Mesendoderm (in vitro differentiated cells): ENCODE data around the gene ACSM3.

Source experiments
- DNase-seq: peaks from one replicate; pipeline ENCODE4 v3.0.0; 2013
- H2AK5ac ChIP-seq: 2 replicates; pipeline ENCODE4 v1.6.1; 2013; ENCODE audit warnings: low read length, inconsistent platforms
- H2BK120ac ChIP-seq: 2 replicates; pipeline ENCODE4 v1.6.1; 2013; ENCODE audit warnings: low read depth, mild to moderate bottlenecking, low read length, moderate library complexity, mixed read lengths
- H2BK15ac ChIP-seq: replicated peaks from 2 replicates; pipeline ENCODE4 v1.6.1; 2013; ENCODE audit warnings: low read depth, mild to moderate bottlenecking, moderate library complexity
- H2BK5ac ChIP-seq: 2 replicates; pipeline ENCODE4 v1.6.1; 2013; ENCODE audit warnings: low read length, inconsistent platforms
- H3K18ac ChIP-seq: 2 replicates; pipeline ENCODE4 v1.6.1; 2013; ENCODE audit warnings: mild to moderate bottlenecking, low read length, mixed read lengths
- H3K23ac ChIP-seq: one replicate; pipeline ENCODE4 v1.6.1; 2013; ENCODE audit warnings: low read length
- H3K27ac ChIP-seq: 2 replicates; pipeline ENCODE4 v1.5.1; 2013; ENCODE audit warnings: low read depth, mild to moderate bottlenecking, inconsistent platforms, low read length, moderate library complexity
- H3K27me3 ChIP-seq: 2 replicates; pipeline ENCODE4 v1.6.1; 2013; ENCODE audit warnings: low read length, control low read depth, mild to moderate bottlenecking, inconsistent platforms; ENCODE audit not compliant: insufficient read depth, poor library complexity
- H3K36me3 ChIP-seq: 2 replicates; pipeline ENCODE4 v1.6.1; 2013; ENCODE audit warnings: low read length, inconsistent platforms; ENCODE audit not compliant: control insufficient read depth, insufficient read depth
- H3K4ac ChIP-seq: one replicate; pipeline ENCODE4 v1.6.1; 2013; ENCODE audit warnings: low read depth, mild to moderate bottlenecking, low read length, moderate library complexity
- H3K4me1 ChIP-seq: 2 replicates; pipeline ENCODE4 v1.6.1; 2013; ENCODE audit warnings: low read depth, low read length, inconsistent platforms; ENCODE audit not compliant: control insufficient read depth
- H3K4me2 ChIP-seq: 2 replicates; pipeline ENCODE4 v1.6.1; 2013; ENCODE audit warnings: low read length
- H3K4me3 ChIP-seq: 2 replicates; pipeline ENCODE4 v1.5.1; 2013; ENCODE audit warnings: mild to moderate bottlenecking, low read length
- H3K56ac ChIP-seq: one replicate; pipeline ENCODE4 v1.6.1; 2013; ENCODE audit warnings: low read length
- H3K79me1 ChIP-seq: 2 replicates; pipeline ENCODE4 v1.6.1; 2013; ENCODE audit warnings: low read length, inconsistent platforms
- H3K79me2 ChIP-seq: 2 replicates; pipeline ENCODE4 v1.6.1; 2013; ENCODE audit warnings: mild to moderate bottlenecking, low read length; ENCODE audit not compliant: control insufficient read depth, insufficient read depth
- H3K9ac ChIP-seq: 2 replicates; pipeline ENCODE4 v1.6.1; 2013; ENCODE audit warnings: low read length, inconsistent platforms
- H4K5ac ChIP-seq: one replicate; pipeline ENCODE4 v1.6.1; 2013; ENCODE audit warnings: low read length
- H4K8ac ChIP-seq: one replicate; pipeline ENCODE4 v1.6.1; 2013; ENCODE audit warnings: low read depth, mild to moderate bottlenecking, control low read depth, low read length, moderate library complexity
- WGBS: extraction: QIAGEN DNeasy Blood & Tissue Kit; methylation state at CpG from one replicate; pipeline ENCODE4 v1.1.7; 2013; ENCODE audit warnings: low lambda C conversion rate, missing lambda C conversion rate; ENCODE audit not compliant: insufficient coverage; ENCODE audit errors: extremely low coverage; 5-methylcytosine and 5-hydroxymethylcytosine counted together

The ACSM3 gene

DNA sequence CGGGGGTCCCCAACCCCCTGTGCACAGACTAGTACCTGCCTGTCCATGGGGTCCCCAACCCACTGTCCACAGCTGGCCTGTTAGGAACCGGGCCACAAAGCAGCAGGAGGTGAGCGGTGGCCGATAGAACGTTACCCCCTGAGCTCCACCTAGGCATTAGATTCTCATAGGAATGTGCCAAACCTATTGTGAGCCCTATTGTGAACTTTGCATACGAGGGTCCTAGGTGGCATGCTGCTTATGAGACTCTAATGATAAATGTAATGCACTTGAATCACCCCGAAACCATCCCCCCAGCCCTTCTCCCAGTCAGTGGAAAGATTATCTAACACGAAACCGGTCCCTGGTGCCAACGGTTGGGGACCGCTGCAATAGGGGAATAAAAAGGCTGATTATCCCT lies 44.0 kb downstream of the ACSM3 start:
- no peak overlapping the region for H3K4me3 ChIP-seq
- no peak overlapping the region for H3K4me2 ChIP-seq
- H4K5ac ChIP-seq: no peak overlapping the region
- H3K4ac ChIP-seq: no peak overlapping the region
- DNase-seq: no peak
- H2BK15ac ChIP-seq: no peak overlapping the region
- no peaks in the 10 kb centered on the region for H3K79me1 ChIP-seq
- no peak overlapping the region for H3K56ac ChIP-seq
- no peak overlapping the region for H3K23ac ChIP-seq
- H3K9ac ChIP-seq: no peak overlapping the region
- H3K4me1 ChIP-seq: no peaks in the 10 kb centered on the region
- no CpG with 5 or more reads among the region's 11 CpGs for WGBS
- H2BK120ac ChIP-seq: no peak overlapping the region
- no peaks in the 10 kb centered on the region for H3K36me3 ChIP-seq
- H2BK5ac ChIP-seq: no peak overlapping the region
- no peak overlapping the region for H2AK5ac ChIP-seq
- no peak overlapping the region for H3K18ac ChIP-seq
- no peaks in the 10 kb centered on the region for H3K27me3 ChIP-seq
- H4K8ac ChIP-seq: no peak overlapping the region
- no peak overlapping the region for H3K27ac ChIP-seq
- no peaks in the 10 kb centered on the region for H3K79me2 ChIP-seq

DNA sequence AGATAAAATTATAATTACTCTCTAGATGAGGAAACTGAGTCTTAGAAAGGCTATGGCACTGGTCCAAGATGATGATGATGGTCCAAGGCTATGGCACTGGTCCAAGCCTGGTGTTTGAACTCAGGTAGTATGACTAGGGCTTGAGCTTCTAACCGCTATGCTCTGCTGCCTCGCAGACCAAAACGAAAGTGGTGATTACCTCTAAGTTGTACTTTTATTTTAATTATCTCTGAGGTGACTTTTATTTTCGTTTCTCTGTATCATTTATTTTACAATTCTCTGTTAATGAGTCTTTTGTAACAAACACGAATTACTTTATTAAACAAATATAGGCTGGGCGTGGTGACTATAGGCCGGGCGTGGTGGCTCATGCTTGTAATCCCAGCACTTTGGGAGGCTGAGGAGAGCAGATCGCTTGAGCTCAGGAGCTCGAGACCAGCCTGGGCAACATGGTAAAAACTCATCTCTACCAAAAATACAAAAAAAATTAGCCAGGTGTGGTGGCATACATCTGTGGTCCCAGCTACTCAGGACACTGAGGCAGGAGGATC lies 48.1 kb downstream of the ACSM3 start:
- no peak for DNase-seq
- no peak overlapping the region for H3K18ac ChIP-seq
- H3K23ac ChIP-seq: no peak overlapping the region
- no peaks in the 10 kb centered on the region for H3K79me1 ChIP-seq
- no peak overlapping the region for H2AK5ac ChIP-seq
- no peaks in the 10 kb centered on the region for H3K79me2 ChIP-seq
- H3K4me1 ChIP-seq: no peaks in the 10 kb centered on the region
- H4K5ac ChIP-seq: no peak overlapping the region
- no peak overlapping the region for H4K8ac ChIP-seq
- H3K36me3 ChIP-seq: no peaks in the 10 kb centered on the region
- no peak overlapping the region for H3K56ac ChIP-seq
- H2BK5ac ChIP-seq: no peak overlapping the region
- no peak overlapping the region for H3K9ac ChIP-seq
- no peak overlapping the region for H2BK120ac ChIP-seq
- no peaks in the 10 kb centered on the region for H3K27me3 ChIP-seq
- H3K4me3 ChIP-seq: no peak overlapping the region
- no peak overlapping the region for H2BK15ac ChIP-seq
- no CpG with 5 or more reads among the region's 10 CpGs for WGBS
- no peak overlapping the region for H3K27ac ChIP-seq
- H3K4ac ChIP-seq: no peak overlapping the region
- H3K4me2 ChIP-seq: no peak overlapping the region

DNA sequence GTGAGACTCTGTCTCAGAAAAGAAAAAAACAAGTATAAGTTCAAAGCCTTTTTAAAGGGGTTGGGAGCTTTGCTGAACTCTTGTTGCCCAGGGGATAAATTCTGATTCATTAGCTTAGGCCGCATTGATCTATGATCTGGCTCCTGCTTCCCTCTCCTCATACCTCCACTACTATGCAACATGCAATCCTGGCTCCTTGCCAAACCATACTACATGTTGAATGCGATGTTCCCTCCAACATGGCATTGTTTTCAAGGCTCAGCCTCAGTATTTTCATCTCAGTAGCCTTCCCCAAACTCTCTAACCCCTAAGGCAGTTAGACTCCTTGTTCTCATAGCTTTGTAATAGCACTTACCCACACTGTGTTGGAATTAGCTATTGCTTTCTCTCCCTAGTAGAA lies 48.7 kb downstream of the ACSM3 start:
- no peak for DNase-seq
- Histone ChIP-seq H3K27ac (no peak overlapping the region), H2BK5ac (no peak overlapping the region), H3K4me2 (no peak overlapping the region), H3K56ac (no peak overlapping the region), H3K18ac (no peak overlapping the region), H2AK5ac (no peak overlapping the region), H3K79me2 (no peaks in the 10 kb centered on the region), H3K4me3 (no peak overlapping the region), H3K79me1 (no peaks in the 10 kb centered on the region), H3K36me3 (no peaks in the 10 kb centered on the region), H3K27me3 (no peaks in the 10 kb centered on the region), H3K23ac (no peak overlapping the region), H4K8ac (no peak overlapping the region), H2BK120ac (no peak overlapping the region), H3K4me1 (no peaks in the 10 kb centered on the region), H3K9ac (no peak overlapping the region), H3K4ac (no peak overlapping the region), H4K5ac (no peak overlapping the region), H2BK15ac (no peak overlapping the region)
- WGBS: no CpG with 5 or more reads among the region's 2 CpGs

DNA sequence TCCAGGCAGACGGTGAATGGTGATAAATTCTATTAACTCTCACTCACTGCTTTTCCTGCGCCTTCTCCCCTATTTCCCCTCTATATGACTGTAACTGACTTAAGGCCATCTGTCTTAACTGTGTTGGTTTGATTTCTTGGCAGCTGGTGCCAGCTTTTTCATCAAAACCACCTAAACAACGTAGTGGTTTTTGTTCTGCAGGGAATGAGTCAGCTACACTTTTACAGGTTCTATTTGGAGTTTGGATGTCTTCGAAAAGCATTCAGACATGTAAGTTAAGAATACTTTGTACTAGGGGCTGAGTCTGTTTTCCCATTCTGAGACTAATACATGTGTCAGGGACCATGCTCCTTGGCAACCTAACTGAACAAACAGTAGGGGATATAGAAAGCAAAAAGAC lies 51.0 kb downstream of the ACSM3 start:
- no peak overlapping the region for H3K23ac ChIP-seq
- H3K27ac ChIP-seq: no peak overlapping the region
- H3K79me2 ChIP-seq: no peaks in the 10 kb centered on the region
- H3K4me3 ChIP-seq: no peak overlapping the region
- H3K9ac ChIP-seq: no peak overlapping the region
- H3K36me3 ChIP-seq: no peaks in the 10 kb centered on the region
- H2BK15ac ChIP-seq: no peak overlapping the region
- no peak for DNase-seq
- H3K4me1 ChIP-seq: no peaks in the 10 kb centered on the region
- no peak overlapping the region for H3K56ac ChIP-seq
- no peak overlapping the region for H3K4me2 ChIP-seq
- H3K27me3 ChIP-seq: no peaks in the 10 kb centered on the region
- H3K79me1 ChIP-seq: no peaks in the 10 kb centered on the region
- H3K18ac ChIP-seq: no peak overlapping the region
- no peak overlapping the region for H2BK5ac ChIP-seq
- no peak overlapping the region for H2AK5ac ChIP-seq
- WGBS: no CpG with 5 or more reads among the region's 4 CpGs
- H3K4ac ChIP-seq: no peak overlapping the region
- no peak overlapping the region for H4K5ac ChIP-seq
- H2BK120ac ChIP-seq: no peak overlapping the region
- no peak overlapping the region for H4K8ac ChIP-seq

DNA sequence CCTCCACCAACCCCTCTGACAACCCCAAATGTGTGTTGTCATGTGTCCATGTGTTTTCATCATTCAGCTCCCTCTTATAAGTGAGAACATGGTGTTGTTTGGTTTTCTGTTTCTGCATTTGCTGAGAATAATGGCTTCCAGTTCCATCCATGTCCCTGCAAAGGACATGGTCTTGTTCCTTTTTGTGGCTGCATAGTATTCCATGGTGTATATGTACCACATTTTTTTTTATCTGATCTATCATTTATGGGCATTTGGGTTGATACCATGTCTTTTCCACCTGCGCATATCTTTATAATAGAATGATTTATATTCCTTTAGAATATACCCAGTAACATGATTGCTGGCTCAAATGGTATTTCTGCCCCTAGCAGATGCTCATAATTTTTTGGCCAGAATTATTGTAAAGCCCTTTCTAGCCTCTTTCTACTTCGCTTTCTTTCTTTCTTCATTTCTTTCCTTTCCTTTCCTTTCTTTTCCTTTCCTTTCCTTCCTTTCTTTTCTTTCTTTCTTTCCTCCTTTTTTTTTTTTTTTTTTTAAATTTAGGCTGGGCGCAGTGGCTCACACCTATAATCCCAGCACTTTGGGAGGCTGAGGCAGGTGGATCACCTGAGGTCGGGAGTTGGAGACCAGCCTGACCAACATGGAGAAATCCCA lies 55.2 kb downstream of the ACSM3 start:
- Histone ChIP-seq H3K4me1 (no peaks in the 10 kb centered on the region), H4K8ac (no peak overlapping the region), H3K79me1 (no peaks in the 10 kb centered on the region), H3K56ac (no peak overlapping the region), H2BK5ac (no peak overlapping the region), H3K4ac (no peak overlapping the region), H3K36me3 (no peaks in the 10 kb centered on the region), H3K23ac (no peak overlapping the region), H4K5ac (no peak overlapping the region), H3K4me3 (no peak overlapping the region), H3K27ac (no peak overlapping the region), H2BK15ac (no peak overlapping the region), H3K79me2 (no peaks in the 10 kb centered on the region), H2BK120ac (no peak overlapping the region), H3K9ac (no peak overlapping the region), H3K27me3 (no peaks in the 10 kb centered on the region), H3K18ac (no peak overlapping the region), H3K4me2 (no peak overlapping the region), H2AK5ac (no peak overlapping the region)
- no peak for DNase-seq
- WGBS: no CpG with 5 or more reads among the region's 4 CpGs

DNA sequence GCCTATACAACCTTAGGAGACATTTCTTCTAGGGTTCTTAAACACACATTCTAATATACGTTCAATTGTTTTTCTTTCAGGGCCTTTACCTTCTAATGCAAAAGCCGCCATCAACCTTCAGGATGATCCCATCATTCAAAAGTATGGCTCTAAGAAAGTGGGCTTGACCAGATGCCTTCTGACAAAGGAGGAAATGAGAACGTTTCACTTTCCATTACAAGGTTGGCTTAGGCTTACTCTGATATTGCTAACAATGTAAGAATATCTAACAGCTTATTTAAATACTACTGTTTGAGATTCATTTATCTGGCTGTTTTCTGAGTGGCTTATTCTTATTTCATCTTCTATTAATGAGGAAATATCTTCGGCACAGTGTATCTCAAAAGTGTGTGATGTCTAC lies 57.9 kb downstream of the ACSM3 start:
- H3K56ac ChIP-seq: no peak overlapping the region
- DNase-seq: no peak
- no peak overlapping the region for H4K8ac ChIP-seq
- H3K4ac ChIP-seq: no peak overlapping the region
- no peak overlapping the region for H3K18ac ChIP-seq
- H2BK5ac ChIP-seq: no peak overlapping the region
- no peaks in the 10 kb centered on the region for H3K79me2 ChIP-seq
- H3K27me3 ChIP-seq: no peaks in the 10 kb centered on the region
- H2AK5ac ChIP-seq: no peak overlapping the region
- WGBS: no CpG with 5 or more reads among the region's 4 CpGs
- H3K79me1 ChIP-seq: no peaks in the 10 kb centered on the region
- H4K5ac ChIP-seq: no peak overlapping the region
- H3K23ac ChIP-seq: no peak overlapping the region
- no peak overlapping the region for H3K4me2 ChIP-seq
- H2BK15ac ChIP-seq: no peak overlapping the region
- H3K4me3 ChIP-seq: no peak overlapping the region
- no peak overlapping the region for H3K9ac ChIP-seq
- no peaks in the 10 kb centered on the region for H3K4me1 ChIP-seq
- no peak overlapping the region for H3K27ac ChIP-seq
- no peak overlapping the region for H2BK120ac ChIP-seq
- H3K36me3 ChIP-seq: no peaks in the 10 kb centered on the region
